Subcutaneous abdominal adipose tissue (tissue), 5 donors: ENCODE measurements around the gene SRSF1.
A peak's percentile ranks its signal among the peaks of the same experiment; 100 is the strongest.

Experiments used
- H3K27ac ChIP-seq: one replicate; pipeline ENCODE4 v1.7.0; 2013; ENCODE audit warnings: low read depth, mild to moderate bottlenecking, inconsistent platforms, low read length, moderate library complexity
- H3K27me3 ChIP-seq, 5 donors: one replicate each; pipeline ENCODE4 v1.7.0; 2013; ENCODE audit warnings: low read length in 5 of 5, inconsistent platforms in 1 of 5; ENCODE audit not compliant: control insufficient read depth in 5 of 5, insufficient read depth in 4 of 5
- H3K36me3 ChIP-seq, 5 donors: one replicate each; pipeline ENCODE4 v1.7.0; 2013; ENCODE audit warnings: low read length in 5 of 5; ENCODE audit not compliant: control insufficient read depth in 5 of 5, insufficient read depth in 5 of 5
- H3K4me1 ChIP-seq, 5 donors: one replicate each; pipeline ENCODE4 v1.7.0; 2013; ENCODE audit warnings: low read length in 5 of 5, mild to moderate bottlenecking in 3 of 5, moderate library complexity in 1 of 5; ENCODE audit not compliant: control insufficient read depth in 5 of 5, insufficient read depth in 5 of 5
- H3K4me3 ChIP-seq, 5 donors: one replicate each; pipeline ENCODE4 v1.7.0; 2013; ENCODE audit warnings: low read length in 5 of 5, low read depth in 1 of 5
- H3K9ac ChIP-seq, 5 donors: one replicate each; pipeline ENCODE4 v1.7.0; 2013; ENCODE audit warnings: low read length in 5 of 5, mild to moderate bottlenecking in 4 of 5, moderate library complexity in 3 of 5
- H3K9me3 ChIP-seq, 5 donors: one replicate each; pipeline ENCODE4 v1.7.0; 2013; ENCODE audit warnings: low read length in 5 of 5; ENCODE audit not compliant: control insufficient read depth in 5 of 5
- donor health status: healthy.
- donor health status: healthy.
- donor health status: healthy.
- donor health status: healthy.
- donor health status: healthy.

SRSF1 gene

GRCh38 chr17:58002154-58002948 lies 4.7 kb downstream of the SRSF1 start:
- H3K4me1 ChIP-seq: peaks cover 4 to 31% (median 26%) of the 10 kb centered on the region in 5 donors
- peaks cover 31 to 63% (median 50%) of the 10 kb centered on the region in 5 donors for H3K36me3 ChIP-seq
- no peak overlapping the region for H3K27ac ChIP-seq
- H3K4me3 ChIP-seq: no peak overlapping the region
- no peaks in the 10 kb centered on the region for H3K27me3 ChIP-seq
- no peaks in the 10 kb centered on the region for H3K9me3 ChIP-seq
- peak overlapping the region in 1 of 5 donors; percentile 42 for H3K9ac ChIP-seq

GRCh38 chr17:58001461-58002124 lies 5.5 kb downstream of the SRSF1 start:
- H3K36me3 ChIP-seq: peaks cover 31 to 68% (median 52%) of the 10 kb centered on the region in 5 donors
- no peak overlapping the region for H3K9ac ChIP-seq
- H3K4me3 ChIP-seq: no peak overlapping the region
- no peaks in the 10 kb centered on the region for H3K9me3 ChIP-seq
- H3K4me1 ChIP-seq: peaks cover 4 to 31% (median 26%) of the 10 kb centered on the region in 5 donors
- H3K27ac ChIP-seq: no peak overlapping the region
- H3K27me3 ChIP-seq: no peaks in the 10 kb centered on the region

GRCh38 chr17:57999496-58000017 lies 7.5 kb downstream of the SRSF1 start:
- Histone ChIP-seq H3K4me1 (peaks cover 0 to 26% (median 14%) of the 10 kb centered on the region in 5 donors), H3K9ac (no peak overlapping the region), H3K27me3 (no peaks in the 10 kb centered on the region), H3K27ac (peak overlapping the region; percentile 34), H3K36me3 (peaks cover 19 to 55% (median 40%) of the 10 kb centered on the region in 5 donors), H3K9me3 (no peaks in the 10 kb centered on the region), H3K4me3 (no peak overlapping the region)

GRCh38 chr17:57999010-57999495 lies 8.0 kb downstream of the SRSF1 start:
- Histone ChIP-seq H3K27ac (no peak overlapping the region), H3K36me3 (peaks cover 14 to 50% (median 35%) of the 10 kb centered on the region in 5 donors), H3K9ac (no peak overlapping the region), H3K27me3 (no peaks in the 10 kb centered on the region), H3K9me3 (no peaks in the 10 kb centered on the region), H3K4me1 (peaks cover 0 to 26% (median 11%) of the 10 kb centered on the region in 5 donors), H3K4me3 (no peak overlapping the region)

DNA sequence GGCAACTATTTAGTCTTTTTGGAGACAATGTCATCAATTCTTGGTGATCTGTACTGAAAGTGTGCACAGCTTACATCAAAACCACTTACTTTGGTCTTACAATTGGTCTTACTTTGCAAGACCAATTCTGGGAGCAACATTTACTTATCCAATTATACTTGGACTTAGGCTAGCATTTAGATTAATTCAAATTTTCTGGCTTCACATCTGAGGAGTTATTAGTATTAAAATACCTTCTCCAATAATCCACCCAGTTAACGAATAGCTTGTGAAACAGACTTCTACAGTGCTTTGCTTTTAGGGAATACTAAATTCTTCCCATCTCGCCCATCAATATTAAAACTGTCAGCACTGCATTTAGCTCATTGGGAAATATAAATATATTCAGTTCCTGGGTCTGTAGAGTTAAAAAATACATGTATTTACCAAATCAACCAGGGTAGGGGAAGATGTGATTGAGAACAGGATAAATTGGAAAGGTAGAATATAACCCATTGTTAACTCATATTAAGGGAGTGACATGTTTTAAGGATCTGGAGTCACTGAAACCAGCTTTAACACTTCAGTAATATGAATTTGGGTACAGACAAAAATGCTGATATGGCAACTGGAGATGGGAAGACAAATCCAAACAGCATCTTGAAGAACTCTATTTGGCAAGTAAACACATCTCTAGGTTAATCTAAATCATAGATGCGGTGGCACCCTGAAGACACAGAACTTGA lies 9.8 kb downstream of the SRSF1 start:
- H3K9ac ChIP-seq: no peak overlapping the region
- peaks cover 3 to 35% (median 19%) of the 10 kb centered on the region in 5 donors for H3K4me1 ChIP-seq
- peaks cover 3 to 34% (median 18%) of the 10 kb centered on the region in 5 donors for H3K36me3 ChIP-seq
- no peaks in the 10 kb centered on the region for H3K27me3 ChIP-seq
- H3K9me3 ChIP-seq: no peaks in the 10 kb centered on the region
- H3K4me3 ChIP-seq: no peak overlapping the region
- H3K27ac ChIP-seq: no peak overlapping the region

DNA sequence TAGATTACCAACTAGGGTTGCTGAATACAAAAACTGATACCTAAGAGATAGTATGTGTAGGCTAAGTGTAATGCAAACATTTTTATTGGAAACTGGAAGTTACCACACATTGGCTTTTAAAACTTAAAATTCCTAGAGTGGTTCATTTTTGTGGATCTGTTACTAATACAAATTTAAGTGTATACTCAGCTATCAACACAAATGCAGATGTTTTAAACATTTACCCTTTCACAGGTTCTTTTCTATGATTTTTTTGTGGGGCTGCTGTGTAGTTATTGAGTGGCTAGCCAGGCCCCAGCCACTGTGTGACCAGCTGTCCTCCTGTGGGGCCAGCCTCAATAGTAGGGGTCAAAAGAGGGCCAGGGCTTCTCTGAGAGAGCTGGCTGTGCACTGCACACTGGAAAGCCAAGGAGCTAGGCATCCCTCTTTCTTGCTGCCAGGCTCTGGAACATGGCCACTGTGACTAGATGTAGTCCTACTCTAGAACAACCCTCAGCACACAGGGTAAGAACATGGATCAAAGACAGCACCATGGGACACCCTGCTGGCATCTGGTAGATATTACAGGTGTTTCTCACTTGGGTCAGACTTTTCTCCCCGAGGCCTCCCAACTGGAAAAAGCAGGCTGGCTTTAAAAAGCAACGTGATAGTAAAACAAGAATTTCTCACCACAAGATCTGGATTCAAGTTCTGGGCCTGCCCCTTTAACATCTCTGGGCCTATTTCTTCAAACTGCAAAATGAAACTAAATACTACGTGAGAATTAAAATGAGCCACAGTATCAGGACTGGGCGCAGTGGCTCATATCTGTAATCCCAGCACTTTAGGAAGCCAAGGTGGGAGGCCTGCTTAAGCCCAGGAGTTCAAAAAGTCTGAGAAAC lies 11.7 kb downstream of the SRSF1 start:
- H3K9ac ChIP-seq: peak overlapping the region in 1 of 5 donors; percentile 57
- no peaks in the 10 kb centered on the region for H3K9me3 ChIP-seq
- peaks cover 3 to 32% (median 19%) of the 10 kb centered on the region in 5 donors for H3K4me1 ChIP-seq
- H3K27me3 ChIP-seq: no peaks in the 10 kb centered on the region
- peaks cover 2 to 24% (median 11%) of the 10 kb centered on the region in 5 donors for H3K36me3 ChIP-seq
- no peak overlapping the region for H3K4me3 ChIP-seq
- H3K27ac ChIP-seq: peak overlapping the region; percentile 6

DNA sequence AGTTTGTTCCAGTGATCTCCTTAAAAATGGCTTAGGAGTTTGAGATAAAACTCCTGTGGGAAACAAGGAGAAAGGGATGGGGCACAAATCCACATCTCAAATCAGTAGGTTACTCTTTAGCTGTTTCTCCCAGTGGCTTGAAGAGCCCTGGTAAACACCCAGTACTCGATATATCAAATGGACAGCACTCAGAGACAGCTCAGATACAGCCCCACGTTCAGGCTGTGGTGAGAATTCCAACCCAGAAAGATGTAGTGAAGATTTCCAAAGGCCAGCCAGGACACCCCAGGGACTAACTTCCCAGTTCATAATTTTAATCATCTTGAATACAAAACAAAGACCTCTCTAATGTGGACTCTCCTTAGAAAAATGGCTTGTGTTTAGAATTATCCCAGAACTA lies 12.6 kb downstream of the SRSF1 start:
- no peaks in the 10 kb centered on the region for H3K9me3 ChIP-seq
- H3K9ac ChIP-seq: peak overlapping the region in 1 of 5 donors; percentile 57
- peaks cover 3 to 32% (median 25%) of the 10 kb centered on the region in 5 donors for H3K4me1 ChIP-seq
- H3K27me3 ChIP-seq: no peaks in the 10 kb centered on the region
- H3K27ac ChIP-seq: no peak overlapping the region
- H3K4me3 ChIP-seq: no peak overlapping the region
- peaks cover 0 to 17% (median 8%) of the 10 kb centered on the region in 5 donors for H3K36me3 ChIP-seq

GRCh38 chr17:57993471-57994365 lies 13.3 kb downstream of the SRSF1 start:
- H3K4me3 ChIP-seq: no peak overlapping the region
- H3K36me3 ChIP-seq: peaks cover 0 to 13% (median 8%) of the 10 kb centered on the region in 5 donors
- peaks cover 5 to 35% (median 30%) of the 10 kb centered on the region in 5 donors for H3K4me1 ChIP-seq
- no peaks in the 10 kb centered on the region for H3K27me3 ChIP-seq
- no peaks in the 10 kb centered on the region for H3K9me3 ChIP-seq
- H3K27ac ChIP-seq: no peak overlapping the region
- peak overlapping the region in 1 of 5 donors; percentile 57 for H3K9ac ChIP-seq
